ENCODE data around the gene SCAF4.

GRCh38 chr21:31710586-31710985, 21.3 kb downstream of the SCAF4 start:
- no peak for TF ChIP-seq CTCF (IDR thresholded peaks at IDR 0.05; ENCODE audit: low read length)
- no peak for TF ChIP-seq EZH2 (IDR thresholded peaks at IDR 0.05; ENCODE audit: borderline replicate concordance, low read length)
